Endodermal cell (in vitro differentiated cells): ENCODE data around the gene ANKFN1. TPM values are rescaled to one million over a fixed set of nuclear protein-coding genes. Genes with fewer than 3 reads are reported as not detected.

Source experiments
- DNase-seq: peaks from one replicate; pipeline ENCODE4 v3.0.0-alpha.2; 2017
- H3K27ac ChIP-seq: 2 replicates; pipeline ENCODE4 v1.5.1; 2013; ENCODE audit warnings: mild to moderate bottlenecking, low read depth, low read length, moderate library complexity
- H3K27me3 ChIP-seq: 2 replicates; pipeline ENCODE4 v1.6.1; 2013; ENCODE audit warnings: mild to moderate bottlenecking, low read length, moderate library complexity; ENCODE audit not compliant: insufficient read depth, control insufficient read depth, poor library complexity, severe bottlenecking
- H3K36me3 ChIP-seq: 2 replicates; pipeline ENCODE4 v1.7.0; 2013; ENCODE audit warnings: mild to moderate bottlenecking, low read length, moderate library complexity; ENCODE audit not compliant: control insufficient read depth, insufficient read depth
- H3K4me1 ChIP-seq: one replicate; pipeline ENCODE4 v1.7.0; 2013; ENCODE audit warnings: low read length; ENCODE audit not compliant: control insufficient read depth, insufficient read depth
- H3K4me3 ChIP-seq: 2 replicates; pipeline ENCODE4 v1.5.1; 2013; ENCODE audit warnings: mild to moderate bottlenecking, low read length, moderate library complexity
- H3K9ac ChIP-seq: 2 replicates; pipeline ENCODE4 v1.6.1; 2013; ENCODE audit warnings: mild to moderate bottlenecking, low read length, moderate library complexity; ENCODE audit not compliant: poor library complexity, severe bottlenecking; ENCODE audit errors: extremely low read depth
- H3K9me3 ChIP-seq: 2 replicates; pipeline ENCODE4 v1.6.1; 2013; ENCODE audit warnings: mild to moderate bottlenecking, low read length, moderate library complexity; ENCODE audit not compliant: control insufficient read depth
- H3K27ac Mint-ChIP-seq: 2 replicates; pipeline ENCODE4 v1.8.0; 2020; ENCODE audit warnings: mixed read lengths
- H3K27me3 Mint-ChIP-seq: 2 replicates; pipeline ENCODE4 v1.8.0; 2021; ENCODE audit warnings: mild to moderate bottlenecking, mixed read lengths; ENCODE audit not compliant: insufficient read depth
- H3K36me3 Mint-ChIP-seq: 2 replicates; pipeline ENCODE4 v1.8.0; 2020; ENCODE audit warnings: low read depth, mixed read lengths
- H3K4me1 Mint-ChIP-seq: 2 replicates; pipeline ENCODE4 v1.8.0; 2020; ENCODE audit warnings: mixed read lengths
- H3K4me3 Mint-ChIP-seq: 2 replicates; pipeline ENCODE4 v1.8.0; 2020; ENCODE audit warnings: mild to moderate bottlenecking, moderate library complexity, mixed read lengths
- H3K9me3 Mint-ChIP-seq: 2 replicates; pipeline ENCODE4 v1.8.0; 2020; ENCODE audit warnings: mild to moderate bottlenecking, mixed read lengths
- CTCF ChIP-seq: fragments of 200-600 bp; sonication (generic); conservative IDR thresholded peaks from 2 replicates; pipeline ENCODE4 v1.5.0; 2021; ENCODE audit warnings: antibody characterized with exemption, mild to moderate bottlenecking
- WGBS, 2 experiments: methylation state at CpG; one replicate each; pipeline versions ENCODE4 v1.1.5 to v1.1.7; 2013; ENCODE audit warnings: missing lambda C conversion rate in 2 of 2, mixed read lengths in 1 of 2; ENCODE audit not compliant: insufficient coverage in 1 of 2, insufficient read length in 1 of 2; 5-methylcytosine and 5-hydroxymethylcytosine counted together
- total RNA-seq, 2 donors: library from RNA; stranded (reverse); fragmentation: NEBNext Ultra II Directional in 1 of 2; extraction: Animal tissue kit (Norgen Biotek cat#: 25700) in 1 of 2; gene quantifications; 2 replicates in 1 of 2; 3 replicates in 1 of 2; pipeline ENCODE4 v1.2.1, GENCODE V29; 2021

The ANKFN1 gene
- total RNA-seq, 2 donors from 2014 or later: not detected

DNA sequence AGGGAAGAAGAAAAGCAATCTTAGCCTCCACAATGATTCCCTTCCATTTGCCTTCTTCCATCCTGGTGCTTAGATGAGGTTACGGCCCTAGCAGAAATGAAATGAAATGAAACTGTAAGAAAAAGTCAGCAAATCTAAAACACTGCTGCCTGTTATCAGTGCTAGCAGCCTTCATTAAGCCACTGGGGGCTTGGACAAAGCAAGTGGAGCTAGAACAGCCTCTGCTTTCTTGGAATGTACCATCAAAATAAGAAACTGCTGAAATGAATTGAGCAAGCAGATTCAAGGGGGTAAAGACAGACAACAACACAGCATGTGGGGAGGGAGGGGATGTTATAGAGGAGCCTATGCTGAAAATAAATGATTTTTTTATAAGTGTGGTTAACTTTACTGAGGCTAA lies 5.1 kb downstream of the ANKFN1 start:
- Histone ChIP-seq H3K9ac (no peak overlapping the region), H3K4me1 (peaks cover 9% of the 10 kb centered on the region), H3K27ac (no peak overlapping the region), H3K4me3 (no peak overlapping the region), H3K27me3 (no peaks in the 10 kb centered on the region), H3K9me3 (peaks cover 12% of the 10 kb centered on the region), H3K36me3 (no peaks in the 10 kb centered on the region)
- no peak for TF ChIP-seq CTCF
- WGBS, 2 experiments: 100% methylated on average over 1 of the region's 1 CpG; no CpG with 5 or more reads in 1 of the 2 experiments
- peaks cover 28% of the 10 kb centered on the region for H3K4me1 Mint-ChIP-seq
- H3K27me3 Mint-ChIP-seq: peaks cover 10% of the 10 kb centered on the region
- DNase-seq: no peak
- H3K36me3 Mint-ChIP-seq: no peaks in the 10 kb centered on the region
- no peak overlapping the region for H3K4me3 Mint-ChIP-seq
- no peak overlapping the region for H3K27ac Mint-ChIP-seq
- H3K9me3 Mint-ChIP-seq: peaks cover 5% of the 10 kb centered on the region

DNA sequence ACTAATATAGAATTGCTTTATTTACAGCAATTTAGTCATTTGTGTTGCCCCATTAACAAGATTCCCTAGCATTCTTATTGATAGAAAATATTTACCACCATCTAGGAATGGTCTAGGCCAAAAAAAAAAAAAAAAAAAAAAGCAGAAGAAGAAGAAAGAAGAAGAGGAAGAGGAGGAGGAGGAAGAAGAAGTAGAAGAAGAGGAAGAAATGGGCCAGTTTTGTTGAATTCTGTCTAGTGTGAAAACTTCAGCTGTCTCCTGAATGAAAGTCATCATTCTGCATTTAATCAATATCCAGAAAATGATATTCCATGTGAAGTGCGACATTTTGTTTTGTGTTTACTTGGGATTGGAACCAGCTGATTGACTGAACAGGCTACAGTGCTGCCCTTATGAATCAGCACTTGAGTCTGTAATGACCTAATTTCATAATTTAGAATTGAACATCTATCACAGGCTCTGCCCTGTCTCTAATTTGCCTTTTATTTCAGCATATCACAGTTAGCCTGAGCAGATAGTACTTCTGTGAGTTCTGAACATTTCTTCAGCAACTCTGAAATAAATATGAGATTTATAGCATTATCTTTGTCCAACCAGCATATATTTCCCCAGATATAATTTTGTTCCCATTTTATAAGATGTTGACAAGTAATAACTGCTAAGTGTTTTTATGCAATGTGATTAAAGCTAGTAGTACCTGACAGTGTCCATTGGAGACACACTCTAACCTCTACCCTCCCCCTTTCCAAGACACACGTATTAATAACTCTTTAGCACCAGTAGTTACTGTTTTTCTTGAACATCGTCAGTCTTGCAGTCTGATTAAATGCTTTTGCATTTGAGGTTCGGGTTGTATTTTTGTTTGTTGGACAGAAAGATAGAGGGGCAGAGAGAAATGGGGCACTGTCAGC lies 5.9 kb downstream of the ANKFN1 start:
- DNase-seq: no peak
- peaks cover 9% of the 10 kb centered on the region for H3K27me3 Mint-ChIP-seq
- TF ChIP-seq CTCF: no peak
- H3K9me3 ChIP-seq: peaks cover 12% of the 10 kb centered on the region
- no peak overlapping the region for H3K27ac Mint-ChIP-seq
- H3K4me1 Mint-ChIP-seq: peaks cover 28% of the 10 kb centered on the region
- H3K9ac ChIP-seq: no peak overlapping the region
- H3K27ac ChIP-seq: no peak overlapping the region
- no peaks in the 10 kb centered on the region for H3K36me3 Mint-ChIP-seq
- H3K9me3 Mint-ChIP-seq: peaks cover 5% of the 10 kb centered on the region
- H3K27me3 ChIP-seq: no peaks in the 10 kb centered on the region
- H3K4me3 ChIP-seq: no peak overlapping the region
- WGBS, 2 experiments: 89 to 90% methylated on average over 3 to 4 of the region's 4 CpGs
- H3K4me3 Mint-ChIP-seq: no peak overlapping the region
- no peaks in the 10 kb centered on the region for H3K36me3 ChIP-seq
- H3K4me1 ChIP-seq: peaks cover 9% of the 10 kb centered on the region

GRCh38 chr17:56159826-56160380 lies 6.6 kb downstream of the ANKFN1 start:
- TF ChIP-seq CTCF: no peak
- Histone ChIP-seq H3K4me1 (peaks cover 9% of the 10 kb centered on the region), H3K4me3 (no peak overlapping the region), H3K27ac (no peak overlapping the region), H3K9ac (no peak overlapping the region), H3K27me3 (no peaks in the 10 kb centered on the region), H3K9me3 (peaks cover 12% of the 10 kb centered on the region), H3K36me3 (no peaks in the 10 kb centered on the region)
- WGBS, 2 experiments: 32% methylated on average over 1 of the region's 1 CpG; no CpG with 5 or more reads in 1 of the 2 experiments
- peak; percentile 61 for DNase-seq
- Mint-ChIP-seq H3K4me3 (no peak overlapping the region), H3K27me3 (peaks cover 9% of the 10 kb centered on the region), H3K27ac (no peak overlapping the region), H3K36me3 (no peaks in the 10 kb centered on the region), H3K4me1 (peaks cover 28% of the 10 kb centered on the region), H3K9me3 (peaks cover 5% of the 10 kb centered on the region)
